BLaER1 treated with 17β-estradiol and CSF1 and Interleukin-3, amounts not matched to agents 10 nM and 100 nM (cell line): ENCODE results near the gene FBXL13.
A peak's percentile ranks its signal among the peaks of the same experiment; 100 is the strongest.

Experiments used
- H3K27ac ChIP-seq, 11 experiments: shearing (Covaris generic); formaldehyde crosslinking; 2 replicates each; pipeline ENCODE4 v1.8.1; 2022
- H3K27me3 ChIP-seq, 11 experiments: shearing (Covaris generic); formaldehyde crosslinking; 2 replicates each; pipeline ENCODE4 v1.8.1; 2022
- H3K36me3 ChIP-seq, 11 experiments: shearing (Covaris generic); formaldehyde crosslinking; 2 replicates each; pipeline ENCODE4 v1.8.1; 2022
- H3K4me1 ChIP-seq, 10 experiments: shearing (Covaris generic); formaldehyde crosslinking; 2 replicates each; pipeline ENCODE4 v1.8.1; 2022
- H3K4me2 ChIP-seq, 11 experiments: shearing (Covaris generic); formaldehyde crosslinking; 2 replicates each; pipeline ENCODE4 v1.8.1; 2022
- H3K4me3 ChIP-seq, 10 experiments: shearing (Covaris generic); formaldehyde crosslinking; 2 replicates each; pipeline ENCODE4 v1.8.1; 2022
- H3K9ac ChIP-seq, 11 experiments: shearing (Covaris generic); formaldehyde crosslinking; 2 replicates each; pipeline ENCODE4 v1.8.1; 2022
- H3K9me3 ChIP-seq, 11 experiments: shearing (Covaris generic); formaldehyde crosslinking; replicated peaks in 1 of 11; 2 replicates each; pipeline ENCODE4 v1.8.1; 2022
- H4K20me1 ChIP-seq, 11 experiments: shearing (Covaris generic); formaldehyde crosslinking; 2 replicates each; pipeline ENCODE4 v1.8.1; 2022
- Cebpa-rat ChIP-seq, 11 experiments: shearing (Covaris generic); IDR thresholded peaks; 2 replicates each; pipeline ENCODE4 v1.8.1; 2022

FBXL13 gene

GRCh38 chr7:102926783-102927140 lies 147.8 kb downstream of the FBXL13 start:
- H3K36me3 ChIP-seq: no peaks in the 10 kb centered on the region
- H3K27me3 ChIP-seq: no peaks in the 10 kb centered on the region
- no peaks in the 10 kb centered on the region for H4K20me1 ChIP-seq
- H3K4me1 ChIP-seq: no peaks in the 10 kb centered on the region
- no peak overlapping the region for H3K27ac ChIP-seq
- no peak overlapping the region for H3K9ac ChIP-seq
- no peak overlapping the region for H3K4me2 ChIP-seq
- no peaks in the 10 kb centered on the region for H3K9me3 ChIP-seq
- TF ChIP-seq Cebpa-rat (IDR thresholded peaks at IDR 0.05): no peak
- H3K4me3 ChIP-seq: no peak overlapping the region

- no peak overlapping the region for H3K4me2 ChIP-seq
- H3K4me1 ChIP-seq: no peaks in the 10 kb centered on the region
- H3K9ac ChIP-seq: no peak overlapping the region
- no peaks in the 10 kb centered on the region for H3K27me3 ChIP-seq
- TF ChIP-seq Cebpa-rat (IDR thresholded peaks at IDR 0.05): no peak
- H3K9me3 ChIP-seq: no peaks in the 10 kb centered on the region
- no peaks in the 10 kb centered on the region for H4K20me1 ChIP-seq
- H3K27ac ChIP-seq: no peak overlapping the region
- no peaks in the 10 kb centered on the region for H3K36me3 ChIP-seq
- no peak overlapping the region for H3K4me3 ChIP-seq
These were observed 148.4 kb downstream of the FBXL13 start for GRCh38 chr7:102925976-102926782.

GRCh38 chr7:102918845-102919244 lies 155.8 kb downstream of the FBXL13 start:
- H3K4me2 ChIP-seq: no peak overlapping the region
- H3K27me3 ChIP-seq: no peaks in the 10 kb centered on the region
- no peak overlapping the region for H3K9ac ChIP-seq
- H3K27ac ChIP-seq: no peak overlapping the region
- H4K20me1 ChIP-seq: no peaks in the 10 kb centered on the region
- no peaks in the 10 kb centered on the region for H3K4me1 ChIP-seq
- TF ChIP-seq Cebpa-rat (IDR thresholded peaks at IDR 0.05): no peak
- no peaks in the 10 kb centered on the region for H3K9me3 ChIP-seq
- no peak overlapping the region for H3K4me3 ChIP-seq
- H3K36me3 ChIP-seq: no peaks in the 10 kb centered on the region

- no peak for TF ChIP-seq Cebpa-rat (IDR thresholded peaks at IDR 0.05)
- H3K9ac ChIP-seq: no peak overlapping the region
- H3K36me3 ChIP-seq: no peaks in the 10 kb centered on the region
- H3K27ac ChIP-seq: no peak overlapping the region
- no peak overlapping the region for H3K4me3 ChIP-seq
- H3K4me2 ChIP-seq: no peak overlapping the region
- no peaks in the 10 kb centered on the region for H3K9me3 ChIP-seq
- no peaks in the 10 kb centered on the region for H4K20me1 ChIP-seq
- H3K4me1 ChIP-seq: peaks cover 0 to 10% (median 5%) of the 10 kb centered on the region in 10 experiments; a peak in 12 of 20 replicates
- no peaks in the 10 kb centered on the region for H3K27me3 ChIP-seq
These were observed 156.9 kb downstream of the FBXL13 start for GRCh38 chr7:102917436-102918353.

- H3K4me3 ChIP-seq: no peak overlapping the region
These were observed 157.7 kb downstream of the FBXL13 start for GRCh38 chr7:102916881-102917280.

GRCh38 chr7:102916426-102916825 lies 158.2 kb downstream of the FBXL13 start:
- Histone ChIP-seq H3K9me3 (no peaks in the 10 kb centered on the region), H3K36me3 (no peaks in the 10 kb centered on the region), H3K4me1 (peaks cover 0 to 12% (median 6%) of the 10 kb centered on the region in 10 experiments; a peak in 12 of 20 replicates), H3K27ac (no peak overlapping the region), H4K20me1 (no peaks in the 10 kb centered on the region), H3K4me2 (no peak overlapping the region), H3K27me3 (no peaks in the 10 kb centered on the region), H3K9ac (no peak overlapping the region), H3K4me3 (no peak overlapping the region)
- no peak for TF ChIP-seq Cebpa-rat (IDR thresholded peaks at IDR 0.05)

More at GRCh38 chr7:102916881-102917280, 157.7 kb downstream of the FBXL13 start:
- H3K4me2 ChIP-seq: no peak overlapping the region
- no peaks in the 10 kb centered on the region for H3K36me3 ChIP-seq
- H3K27ac ChIP-seq: no peak overlapping the region
- no peak overlapping the region for H3K9ac ChIP-seq
- no peak for TF ChIP-seq Cebpa-rat (IDR thresholded peaks at IDR 0.05)
- H4K20me1 ChIP-seq: no peaks in the 10 kb centered on the region
- H3K4me1 ChIP-seq: peaks cover 0 to 12% (median 6%) of the 10 kb centered on the region in 10 experiments; a peak in 12 of 20 replicates
- no peaks in the 10 kb centered on the region for H3K27me3 ChIP-seq
- no peaks in the 10 kb centered on the region for H3K9me3 ChIP-seq

GRCh38 chr7:102914585-102914984 lies 160.0 kb downstream of the FBXL13 start:
- Histone ChIP-seq H3K27ac (no peak overlapping the region), H3K9ac (no peak overlapping the region), H4K20me1 (no peaks in the 10 kb centered on the region), H3K36me3 (no peaks in the 10 kb centered on the region), H3K4me3 (no peak overlapping the region), H3K4me2 (no peak overlapping the region), H3K4me1 (peaks cover 0 to 12% (median 6%) of the 10 kb centered on the region in 10 experiments; a peak in 12 of 20 replicates), H3K9me3 (peaks cover 0 to 15% (median 5%) of the 10 kb centered on the region in 11 experiments; a peak in 10 of 22 replicates), H3K27me3 (no peaks in the 10 kb centered on the region)
- TF ChIP-seq Cebpa-rat (IDR thresholded peaks at IDR 0.05): no peak

GRCh38 chr7:102913826-102914225 lies 160.8 kb downstream of the FBXL13 start:
- peaks cover 0 to 2% (median 0%) of the 10 kb centered on the region in 11 experiments; a peak in 1 of 22 replicates for H3K36me3 ChIP-seq
- H3K9ac ChIP-seq: no peak overlapping the region
- H3K27me3 ChIP-seq: no peaks in the 10 kb centered on the region
- H3K4me1 ChIP-seq: peaks cover 0 to 12% (median 6%) of the 10 kb centered on the region in 10 experiments; a peak in 12 of 20 replicates
- H3K4me2 ChIP-seq: no peak overlapping the region; a peak in 1 of 22 replicates
- no peak overlapping the region for H3K27ac ChIP-seq
- TF ChIP-seq Cebpa-rat (IDR thresholded peaks at IDR 0.05): no peak
- H4K20me1 ChIP-seq: no peaks in the 10 kb centered on the region
- peaks cover 3 to 22% (median 12%) of the 10 kb centered on the region in 11 experiments for H3K9me3 ChIP-seq
- H3K4me3 ChIP-seq: no peak overlapping the region

GRCh38 chr7:102912742-102913141 lies 161.9 kb downstream of the FBXL13 start, which contains the start of gene LRRC17:
Gene LRRC17 (plus strand): TSS chr7:102913000. CDS start chr7:102933914, 20,914 bp downstream.
- Histone ChIP-seq H3K36me3 (peaks cover 0 to 9% (median 0%) of the 10 kb centered on the region in 11 experiments; a peak in 1 of 22 replicates), H3K27ac (peak within 1 kb of the TSS in 1 of 11 experiments; percentile 4; a peak in 1 of 22 replicates), H3K9ac (0 out of 22 replicates have a peak within 1 kb of the TSS, but pooled peaks of 1 of the 11 experiments have one; percentile 17), H3K4me3 (peak within 1 kb of the TSS in 1 of 10 experiments; percentile 23; a peak in 2 of 20 replicates), H3K4me1 (peaks cover 0 to 12% (median 6%) of the 10 kb centered on the region in 10 experiments; a peak in 12 of 20 replicates), H4K20me1 (no peaks in the 10 kb centered on the region), H3K27me3 (no peaks in the 10 kb centered on the region), H3K9me3 (peaks cover 14 to 33% (median 23%) of the 10 kb centered on the region in 11 experiments), H3K4me2 (peak within 1 kb of the TSS; percentile 9 to 62 (median 56))
- TF ChIP-seq Cebpa-rat (IDR thresholded peaks at IDR 0.05): no peak
